ENCODE measurements around the gene GSTCD.

Gene GSTCD

DNA sequence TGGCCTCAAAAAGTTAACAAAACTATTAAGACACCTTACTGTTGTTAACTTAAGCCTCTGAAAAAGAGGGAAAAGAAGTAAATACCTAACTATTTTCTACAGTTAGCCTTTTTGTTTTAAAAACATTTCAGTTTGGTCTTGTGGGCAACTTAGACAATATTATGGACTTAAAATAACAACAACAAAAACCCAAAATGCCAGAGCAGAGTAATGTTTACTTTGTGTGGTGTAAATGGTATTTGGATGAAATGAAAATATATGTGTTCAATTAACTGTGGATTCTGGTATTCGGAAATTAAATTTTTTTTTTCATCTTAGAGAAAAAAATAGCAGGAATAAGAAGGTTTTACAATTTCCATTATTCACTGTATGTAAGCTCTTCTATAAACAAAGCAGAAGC lies 107.1 kb downstream of the GSTCD start:
- Histone ChIP-seq H3F3A (ENCODE audit: control insufficient read depth, insufficient read depth) (no peaks in the 10 kb centered on the region), H3K9me3 (ENCODE audit: control insufficient read depth, insufficient read depth, low read length) (no peaks in the 10 kb centered on the region), H3K4me1 (ENCODE audit: control insufficient read depth, low read length) (no peaks in the 10 kb centered on the region), H4K20me1 (ENCODE audit: control insufficient read depth, insufficient read depth, low read depth, low read length) (no peaks in the 10 kb centered on the region), H3K79me2 (ENCODE audit: control insufficient read depth, low read length) (no peaks in the 10 kb centered on the region), H3K36me3 (ENCODE audit: control insufficient read depth, low read length) (no peaks in the 10 kb centered on the region), H3K27ac (ENCODE audit: low read depth, low read length) (no peak overlapping the region), H3K4me2 (ENCODE audit: low read length) (no peak overlapping the region), H3K27me3 (ENCODE audit: control insufficient read depth, low read length) (no peaks in the 10 kb centered on the region), H3K9me2 (replicated peaks; ENCODE audit: control insufficient read depth, low read length) (no peaks in the 10 kb centered on the region), H3K4me3 (ENCODE audit: low read length) (no peak overlapping the region)
- no peak for TF ChIP-seq EZH2phosphoT487 (IDR thresholded peaks at IDR 0.05; ENCODE audit: borderline replicate concordance, low read length)
- TF ChIP-seq, protein P1, sequence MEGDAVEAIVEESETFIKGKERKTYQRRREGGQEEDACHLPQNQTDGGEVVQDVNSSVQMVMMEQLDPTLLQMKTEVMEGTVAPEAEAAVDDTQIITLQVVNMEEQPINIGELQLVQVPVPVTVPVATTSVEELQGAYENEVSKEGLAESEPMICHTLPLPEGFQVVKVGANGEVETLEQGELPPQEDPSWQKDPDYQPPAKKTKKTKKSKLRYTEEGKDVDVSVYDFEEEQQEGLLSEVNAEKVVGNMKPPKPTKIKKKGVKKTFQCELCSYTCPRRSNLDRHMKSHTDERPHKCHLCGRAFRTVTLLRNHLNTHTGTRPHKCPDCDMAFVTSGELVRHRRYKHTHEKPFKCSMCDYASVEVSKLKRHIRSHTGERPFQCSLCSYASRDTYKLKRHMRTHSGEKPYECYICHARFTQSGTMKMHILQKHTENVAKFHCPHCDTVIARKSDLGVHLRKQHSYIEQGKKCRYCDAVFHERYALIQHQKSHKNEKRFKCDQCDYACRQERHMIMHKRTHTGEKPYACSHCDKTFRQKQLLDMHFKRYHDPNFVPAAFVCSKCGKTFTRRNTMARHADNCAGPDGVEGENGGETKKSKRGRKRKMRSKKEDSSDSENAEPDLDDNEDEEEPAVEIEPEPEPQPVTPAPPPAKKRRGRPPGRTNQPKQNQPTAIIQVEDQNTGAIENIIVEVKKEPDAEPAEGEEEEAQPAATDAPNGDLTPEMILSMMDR (IDR thresholded peaks at IDR 0.05; ENCODE audit: low read depth, low read length, poor library complexity, severe bottlenecking) = no peak

DNA sequence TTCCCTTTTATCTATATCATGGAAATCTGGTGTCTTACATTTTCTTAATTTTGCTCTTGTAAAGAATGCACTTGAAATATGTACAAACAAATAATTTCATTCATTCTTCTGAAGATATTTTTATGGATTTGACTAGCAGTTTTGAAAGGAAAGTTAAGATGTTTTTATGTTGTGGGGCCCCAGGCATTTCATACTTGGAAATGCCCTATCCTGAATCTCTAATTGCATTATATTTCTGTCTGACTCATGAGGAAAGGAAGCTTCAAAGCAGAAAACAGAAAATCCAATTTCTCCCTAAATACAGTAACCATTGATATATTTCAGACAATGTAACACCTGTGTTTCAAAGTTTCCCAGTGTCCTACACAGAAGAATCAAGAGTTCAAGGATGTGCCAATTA lies 113.5 kb downstream of the GSTCD start:
- H3K4me2 ChIP-seq (ENCODE audit: low read length) = no peak overlapping the region
- H3K9me3 ChIP-seq (ENCODE audit: control insufficient read depth, insufficient read depth, low read length) = no peaks in the 10 kb centered on the region
- no peaks in the 10 kb centered on the region for H3K36me3 ChIP-seq (ENCODE audit: control insufficient read depth, low read length)
- H3K4me1 ChIP-seq (ENCODE audit: control insufficient read depth, low read length) = no peaks in the 10 kb centered on the region
- H3K4me3 ChIP-seq (ENCODE audit: low read length) = no peak overlapping the region
- H3K79me2 ChIP-seq (ENCODE audit: control insufficient read depth, low read length) = no peaks in the 10 kb centered on the region
- H3K27me3 ChIP-seq (ENCODE audit: control insufficient read depth, low read length) = no peaks in the 10 kb centered on the region
- H3K9me2 ChIP-seq (replicated peaks; ENCODE audit: control insufficient read depth, low read length) = no peaks in the 10 kb centered on the region
- no peak for TF ChIP-seq EZH2phosphoT487 (IDR thresholded peaks at IDR 0.05; ENCODE audit: borderline replicate concordance, low read length)
- TF ChIP-seq, protein P1 (IDR thresholded peaks at IDR 0.05; ENCODE audit: low read depth, low read length, poor library complexity, severe bottlenecking) = no peak
- H4K20me1 ChIP-seq (ENCODE audit: control insufficient read depth, insufficient read depth, low read depth, low read length) = no peaks in the 10 kb centered on the region
- no peaks in the 10 kb centered on the region for H3F3A ChIP-seq (ENCODE audit: control insufficient read depth, insufficient read depth)
- H3K27ac ChIP-seq (ENCODE audit: low read depth, low read length) = no peak overlapping the region

DNA sequence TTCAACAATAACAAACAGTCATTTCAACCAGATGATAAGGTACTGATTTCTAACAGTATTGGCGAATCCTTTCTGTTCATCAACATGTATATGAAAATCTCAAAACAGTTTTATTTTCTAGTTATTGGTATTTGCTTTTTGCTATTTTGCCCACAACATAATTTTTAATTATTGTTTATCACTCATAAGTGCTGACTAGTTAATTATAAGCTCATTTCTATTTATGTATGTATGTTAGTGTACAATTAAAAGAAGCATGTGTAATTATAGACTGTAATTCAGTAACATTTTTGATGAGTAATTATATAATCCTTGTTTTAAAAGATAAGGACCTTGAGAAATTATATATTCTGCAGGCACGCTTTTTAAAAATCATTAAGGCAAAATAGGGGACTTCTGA lies 119.5 kb downstream of the GSTCD start:
- TF ChIP-seq EZH2phosphoT487 (IDR thresholded peaks at IDR 0.05; ENCODE audit: borderline replicate concordance, low read length) = no peak
- TF ChIP-seq, protein P1 (IDR thresholded peaks at IDR 0.05; ENCODE audit: low read depth, low read length, poor library complexity, severe bottlenecking) = no peak
- Histone ChIP-seq H3K27ac (ENCODE audit: low read depth, low read length) (no peak overlapping the region), H3F3A (ENCODE audit: control insufficient read depth, insufficient read depth) (no peaks in the 10 kb centered on the region), H3K4me3 (ENCODE audit: low read length) (no peak overlapping the region), H3K79me2 (ENCODE audit: control insufficient read depth, low read length) (no peaks in the 10 kb centered on the region), H3K4me2 (ENCODE audit: low read length) (no peak overlapping the region), H3K9me3 (ENCODE audit: control insufficient read depth, insufficient read depth, low read length) (no peaks in the 10 kb centered on the region), H3K27me3 (ENCODE audit: control insufficient read depth, low read length) (no peaks in the 10 kb centered on the region), H3K4me1 (ENCODE audit: control insufficient read depth, low read length) (no peaks in the 10 kb centered on the region), H4K20me1 (ENCODE audit: control insufficient read depth, insufficient read depth, low read depth, low read length) (no peaks in the 10 kb centered on the region), H3K36me3 (ENCODE audit: control insufficient read depth, low read length) (no peaks in the 10 kb centered on the region), H3K9me2 (replicated peaks; ENCODE audit: control insufficient read depth, low read length) (no peaks in the 10 kb centered on the region)

DNA sequence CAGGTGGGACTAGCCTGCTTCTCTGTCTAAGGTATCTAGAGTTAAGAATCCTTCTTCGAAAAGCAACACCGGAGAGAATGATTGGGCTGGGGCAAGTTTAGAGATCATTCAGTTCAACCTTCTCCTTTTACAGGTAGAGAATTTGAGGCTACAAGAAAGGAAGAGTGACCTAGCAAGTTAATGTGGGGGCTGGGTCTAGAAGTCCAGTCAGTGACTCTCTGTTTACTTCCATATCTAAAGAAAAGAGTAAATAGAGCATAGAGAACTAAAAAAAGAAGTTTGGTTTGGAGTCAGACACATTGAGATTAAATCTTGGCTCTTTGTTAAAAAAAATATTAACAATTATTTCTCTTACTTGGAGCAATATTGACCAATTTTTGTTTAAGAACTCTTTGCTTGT lies 122.6 kb downstream of the GSTCD start:
- H3K27ac ChIP-seq (ENCODE audit: low read depth, low read length) = no peak overlapping the region
- TF ChIP-seq EZH2phosphoT487 (IDR thresholded peaks at IDR 0.05; ENCODE audit: borderline replicate concordance, low read length) = no peak
- TF ChIP-seq, protein P1 (IDR thresholded peaks at IDR 0.05; ENCODE audit: low read depth, low read length, poor library complexity, severe bottlenecking) = no peak
- no peaks in the 10 kb centered on the region for H4K20me1 ChIP-seq (ENCODE audit: control insufficient read depth, insufficient read depth, low read depth, low read length)
- H3K27me3 ChIP-seq (ENCODE audit: control insufficient read depth, low read length) = no peaks in the 10 kb centered on the region
- H3K4me2 ChIP-seq (ENCODE audit: low read length) = no peak overlapping the region
- H3K4me3 ChIP-seq (ENCODE audit: low read length) = no peak overlapping the region
- H3K9me3 ChIP-seq (ENCODE audit: control insufficient read depth, insufficient read depth, low read length) = no peaks in the 10 kb centered on the region
- no peaks in the 10 kb centered on the region for H3K9me2 ChIP-seq (replicated peaks; ENCODE audit: control insufficient read depth, low read length)
- H3K4me1 ChIP-seq (ENCODE audit: control insufficient read depth, low read length) = no peaks in the 10 kb centered on the region
- no peaks in the 10 kb centered on the region for H3K36me3 ChIP-seq (ENCODE audit: control insufficient read depth, low read length)
- no peaks in the 10 kb centered on the region for H3K79me2 ChIP-seq (ENCODE audit: control insufficient read depth, low read length)
- H3F3A ChIP-seq (ENCODE audit: control insufficient read depth, insufficient read depth) = no peaks in the 10 kb centered on the region
